Hepatocyte (in vitro differentiated cells): Measurements from ENCODE around the gene SORCS3. TPM values are rescaled to one million over a fixed set of nuclear protein-coding genes. Genes with fewer than 3 reads are reported as not detected.

Experiments used
- DNase-seq: peaks from one replicate; pipeline ENCODE4 v3.0.0-alpha.2; 2016; ENCODE audit warnings: low spot score
- H2AFZ ChIP-seq: fragments of 200-600 bp; sonication (generic); 2 replicates; pipeline ENCODE4 v1.6.0; 2016; ENCODE audit warnings: antibody characterized with exemption, mild to moderate bottlenecking
- H3K27ac ChIP-seq: fragments of 200-600 bp; sonication (generic); 2 replicates; pipeline ENCODE4 v1.5.1; 2016; ENCODE audit warnings: mild to moderate bottlenecking
- H3K27me3 ChIP-seq: fragments of 200-600 bp; sonication (generic); 2 replicates; pipeline ENCODE4 v1.6.1; 2016
- H3K36me3 ChIP-seq: fragments of 200-600 bp; sonication (generic); replicated peaks from 2 replicates; pipeline ENCODE4 v1.5.1; 2016; ENCODE audit warnings: low read depth; ENCODE audit not compliant: insufficient read depth
- H3K4me1 ChIP-seq: fragments of 200-600 bp; sonication (generic); 2 replicates; pipeline ENCODE4 v1.5.1; 2016; ENCODE audit warnings: mild to moderate bottlenecking, moderate library complexity; ENCODE audit not compliant: insufficient read depth
- H3K4me2 ChIP-seq: fragments of 200-600 bp; sonication (generic); 2 replicates; pipeline ENCODE4 v1.6.0; 2016
- H3K4me3 ChIP-seq: fragments of 200-600 bp; sonication (generic); 2 replicates; pipeline ENCODE4 v1.5.1; 2016; ENCODE audit warnings: mild to moderate bottlenecking
- H3K79me2 ChIP-seq: fragments of 200-600 bp; sonication (generic); 2 replicates; pipeline ENCODE4 v1.6.0; 2017; ENCODE audit warnings: mild to moderate bottlenecking
- H3K9me2 ChIP-seq: fragments of 200-600 bp; sonication (generic); replicated peaks from 2 replicates; pipeline ENCODE4 v1.6.0; 2017; ENCODE audit warnings: mild to moderate bottlenecking; ENCODE audit not compliant: insufficient read depth
- H3K9me3 ChIP-seq: fragments of 200-600 bp; sonication (generic); 2 replicates; pipeline ENCODE4 v1.5.1; 2016; ENCODE audit warnings: low read depth, mild to moderate bottlenecking
- H4K20me1 ChIP-seq: fragments of 200-600 bp; sonication (generic); 2 replicates; pipeline ENCODE4 v1.6.0; 2016; ENCODE audit warnings: mild to moderate bottlenecking; ENCODE audit not compliant: insufficient read depth, poor library complexity, severe bottlenecking
- CTCF ChIP-seq: fragments of 200-600 bp; sonication (generic); IDR thresholded peaks from 2 replicates; pipeline ENCODE4 v1.5.1; 2016; ENCODE audit warnings: antibody characterized with exemption, mild to moderate bottlenecking; ENCODE audit not compliant: poor library complexity
- EZH2 ChIP-seq: fragments of 200-600 bp; sonication (generic); IDR thresholded peaks from 2 replicates; pipeline ENCODE4 v1.6.1; 2016; ENCODE audit warnings: antibody characterized with exemption, mild to moderate bottlenecking, borderline replicate concordance
- EZH2phosphoT487 ChIP-seq: fragments of 200-600 bp; sonication (generic); IDR thresholded peaks from one replicate; pipeline ENCODE4 v1.6.1; 2018; ENCODE audit warnings: antibody characterized with exemption, mild to moderate bottlenecking, low read depth, moderate library complexity; ENCODE audit not compliant: unreplicated experiment, severe bottlenecking
- WGBS: methylation state at CpG from one replicate; pipeline ENCODE4 v1.1.6; 2016; ENCODE audit warnings: low lambda C conversion rate; ENCODE audit errors: missing lambda C conversion rate; 5-methylcytosine and 5-hydroxymethylcytosine counted together
- polyA plus RNA-seq: library from polyadenylated mRNA; unstranded; fragments of >200 nt; fragmentation: Nextera tagmentation; extraction: Ambion mirVana; gene quantifications from 2 replicates; pipeline ENCODE4 v1.2.1, GENCODE V29; 2016
- total RNA-seq: library from RNA; depleted of rRNA; stranded (reverse); fragments of >200 nt; gene quantifications from 2 replicates; pipeline ENCODE4 v1.2.3, GENCODE V29; 2014

The SORCS3 gene
- total and polyA plus RNA-seq, 2 experiments from 2014 or later: 0.59 to 0.80 TPM

- no peak for TF ChIP-seq EZH2
- no peak for TF ChIP-seq CTCF
- no peak for TF ChIP-seq EZH2phosphoT487
- Histone ChIP-seq H3K27me3 (no peaks in the 10 kb centered on the region), H2AFZ (no peak overlapping the region), H3K79me2 (no peaks in the 10 kb centered on the region), H4K20me1 (no peaks in the 10 kb centered on the region), H3K4me1 (no peaks in the 10 kb centered on the region), H3K27ac (no peak overlapping the region), H3K9me3 (no peaks in the 10 kb centered on the region), H3K36me3 (no peaks in the 10 kb centered on the region), H3K9me2 (no peaks in the 10 kb centered on the region), H3K4me3 (no peak overlapping the region), H3K4me2 (no peak overlapping the region)
- no peak for DNase-seq
- 79% methylated on average over 1 of the region's 1 CpG for WGBS
These were observed 453.0 kb downstream of the SORCS3 start for GRCh38 chr10:105094048-105094447.

- H3K9me2 ChIP-seq: no peaks in the 10 kb centered on the region
- no peak for TF ChIP-seq EZH2
- no peak for TF ChIP-seq CTCF
- TF ChIP-seq EZH2phosphoT487: no peak
- H2AFZ ChIP-seq: no peak overlapping the region
- no peaks in the 10 kb centered on the region for H3K79me2 ChIP-seq
- no peaks in the 10 kb centered on the region for H3K36me3 ChIP-seq
- H3K4me3 ChIP-seq: no peak overlapping the region
- peak; percentile 12 for DNase-seq
- H3K27me3 ChIP-seq: no peaks in the 10 kb centered on the region
- no peak overlapping the region for H3K27ac ChIP-seq
- H4K20me1 ChIP-seq: no peaks in the 10 kb centered on the region
- H3K4me1 ChIP-seq: no peaks in the 10 kb centered on the region
- 70% methylated on average over 3 of the region's 3 CpGs for WGBS
- no peaks in the 10 kb centered on the region for H3K9me3 ChIP-seq
- H3K4me2 ChIP-seq: no peak overlapping the region
These were observed 455.2 kb downstream of the SORCS3 start for GRCh38 chr10:105096316-105096715.

- H4K20me1 ChIP-seq: no peaks in the 10 kb centered on the region
- no peaks in the 10 kb centered on the region for H3K79me2 ChIP-seq
- no peaks in the 10 kb centered on the region for H3K9me3 ChIP-seq
- no peak overlapping the region for H3K27ac ChIP-seq
- H3K36me3 ChIP-seq: no peaks in the 10 kb centered on the region
- 76% methylated on average over 6 of the region's 6 CpGs for WGBS
- H3K4me1 ChIP-seq: no peaks in the 10 kb centered on the region
- TF ChIP-seq CTCF: no peak
- no peak for TF ChIP-seq EZH2phosphoT487
- no peak for TF ChIP-seq EZH2
- no peak overlapping the region for H3K4me2 ChIP-seq
- no peak overlapping the region for H2AFZ ChIP-seq
- DNase-seq: no peak
- H3K4me3 ChIP-seq: no peak overlapping the region
- H3K27me3 ChIP-seq: no peaks in the 10 kb centered on the region
- no peaks in the 10 kb centered on the region for H3K9me2 ChIP-seq
These were observed 461.9 kb downstream of the SORCS3 start for GRCh38 chr10:105102977-105103376.

GRCh38 chr10:105104297-105104696 is 463.2 kb downstream of the SORCS3 start:
- Histone ChIP-seq H3K79me2 (no peaks in the 10 kb centered on the region), H3K27me3 (no peaks in the 10 kb centered on the region), H3K4me2 (no peak overlapping the region), H3K9me3 (no peaks in the 10 kb centered on the region), H3K27ac (no peak overlapping the region), H3K4me3 (no peak overlapping the region), H3K4me1 (no peaks in the 10 kb centered on the region), H3K9me2 (no peaks in the 10 kb centered on the region), H4K20me1 (no peaks in the 10 kb centered on the region), H3K36me3 (no peaks in the 10 kb centered on the region), H2AFZ (no peak overlapping the region)
- DNase-seq: no peak
- TF ChIP-seq EZH2phosphoT487: no peak
- no peak for TF ChIP-seq CTCF
- 84% methylated on average over 2 of the region's 2 CpGs for WGBS
